ENCODE data around the gene RAB14. TPM values are rescaled to one million over a fixed set of nuclear protein-coding genes. Genes with fewer than 3 reads are reported as not detected.
A peak's percentile ranks its signal among the peaks of the same experiment; 100 is the strongest.

Gene RAB14
- total and polyA plus RNA-seq, 10 of the 15 experiments (the other 5 are each of a cell fraction or from before 2014, with no cell fraction given), result 16.7 to 59.9 (median 25.4) TPM

- Histone ChIP-seq H3K9ac (ENCODE audit: control insufficient read depth, insufficient read depth, low read length) (no peak overlapping the region), H4K20me1 (ENCODE audit: control insufficient read depth, insufficient read depth) (no peaks in the 10 kb centered on the region), H3K27me3 (replicated peaks in 1 of 2; ENCODE audit: control insufficient read depth in 2 of 2, insufficient read depth in 2 of 2, low read length in 1 of 2) (no peaks in the 10 kb centered on the region), H3K36me3 (ENCODE audit: control insufficient read depth in 2 of 2, insufficient read depth in 2 of 2, low read length in 1 of 2) (peaks cover 10 to 37% of the 10 kb centered on the region in 2 experiments), H3K4me1 (ENCODE audit: control insufficient read depth, insufficient read depth, low read length) (no peaks in the 10 kb centered on the region; the same call in 1 of the 2 replicates), H3K4me2 (ENCODE audit: control insufficient read depth, insufficient read depth) (no peak overlapping the region), H3K4me3 (no peak overlapping the region), H3K27ac (ENCODE audit: control insufficient read depth, insufficient read depth) (no peak overlapping the region), H3K79me2 (ENCODE audit: control insufficient read depth, insufficient read depth, low read length) (peaks cover 16% of the 10 kb centered on the region), H3K9me3 (replicated peaks; ENCODE audit: control insufficient read depth, insufficient read depth, low read length) (no peaks in the 10 kb centered on the region), H2AFZ (ENCODE audit: control insufficient read depth, low read depth, low read length) (no peak overlapping the region)
- intact Hi-C loops (cut with micrococcal nuclease; ENCODE audit: unreplicated experiment) (no loop called here), in situ Hi-C loops (cut with MboI) (no loop called here)
- DNase-seq (ENCODE audit: low read depth, low spot score), result no peak
- peak; percentile 35 for FAIRE-seq
- TF ChIP-seq WRNIP1 (IDR thresholded peaks at IDR 0.05; ENCODE audit: borderline replicate concordance, low read depth, low read length) (no peak), POLR2AphosphoS5 (IDR thresholded peaks at IDR 0.05; ENCODE audit: low read length) (peak; percentile 61; the same call in 1 of the 2 replicates)
- BruUV-seq (replicated peaks), result no TSS peak
- CTCF ChIA-PET, result no interaction called here
- WGBS (ENCODE audit: insufficient coverage, insufficient replicate concordance, low lambda C conversion rate, missing lambda C conversion rate), result 82% methylated on average over 6 of the region's 6 CpGs
- no peak for ATAC-seq
- RAD21 ChIA-PET (ENCODE audit: unreplicated experiment), result no interaction called here
- POLR2A ChIA-PET, result no interaction called here
- SMC1A ChIA-PET (ENCODE audit: uncharacterized antibody, unreplicated experiment), result interaction anchor here (1.8 kb wide), 1 partner anchor 13 kb away, joined by 6 read pairs; no protein-coding TSS in a partner anchor
Observed at GRCh38 chr9:121178676-121179372, 22.8 kb downstream of the RAB14 start.

DNA sequence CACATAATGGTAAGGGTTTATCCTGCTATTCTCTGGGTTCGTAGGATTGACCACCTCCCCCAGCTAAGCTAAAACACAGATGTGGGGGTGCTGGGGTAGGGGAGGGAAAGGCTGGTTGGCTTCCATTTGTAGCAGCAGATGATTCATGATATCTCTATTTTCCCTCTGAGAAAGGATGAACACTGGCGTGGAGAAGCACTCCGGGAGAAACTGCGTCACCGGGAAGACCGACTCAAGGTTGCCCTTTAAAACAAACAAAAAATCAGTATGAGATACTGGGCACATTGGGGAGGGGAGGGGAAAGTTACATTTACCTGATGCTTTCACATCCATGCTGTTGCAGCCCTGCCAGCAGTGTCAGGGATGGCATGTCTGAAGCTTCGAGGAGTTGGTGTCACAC is 28.2 kb downstream of the RAB14 start:
- no peaks in the 10 kb centered on the region for H3K9me3 ChIP-seq (replicated peaks; ENCODE audit: control insufficient read depth, insufficient read depth, low read length)
- no peak overlapping the region for H3K9ac ChIP-seq (ENCODE audit: control insufficient read depth, insufficient read depth, low read length)
- no peak overlapping the region for H3K4me3 ChIP-seq
- no peak overlapping the region for H3K4me2 ChIP-seq (ENCODE audit: control insufficient read depth, insufficient read depth)
- H3K79me2 ChIP-seq (ENCODE audit: control insufficient read depth, insufficient read depth, low read length), result no peaks in the 10 kb centered on the region
- H2AFZ ChIP-seq (ENCODE audit: control insufficient read depth, low read depth, low read length), result no peak overlapping the region
- ChIA-PET RAD21 (ENCODE audit: unreplicated experiment) (interaction anchor here (1.3 kb wide), 1 partner anchor 9 kb away, joined by 3 read pairs; no protein-coding TSS in a partner anchor), POLR2A (interaction anchor here (1.8 kb wide), 1 partner anchor 14 kb away, joined by 6 read pairs; no protein-coding TSS in a partner anchor), SMC1A (ENCODE audit: uncharacterized antibody, unreplicated experiment) (interaction anchor here (1.2 to 1.6 kb wide), 2 partner anchors 12 to 52 kb away, joined by 4 read pairs; no protein-coding TSS in a partner anchor), CTCF (interaction anchor here (1.1 to 2.6 kb wide), 3 partner anchors 13 to 76 kb away, joined by 3 to 10 read pairs (median 3); no protein-coding TSS in a partner anchor)
- ATAC-seq (no peak), DNase-seq (ENCODE audit: low read depth, low spot score) (no peak), FAIRE-seq (no peak)
- no peak for TF ChIP-seq HCFC1 (IDR thresholded peaks at IDR 0.05; ENCODE audit: low read length)
- TF ChIP-seq SUZ12 (IDR thresholded peaks at IDR 0.05; ENCODE audit: unreplicated experiment), result no peak
- no peak for TF ChIP-seq BACH1 (IDR thresholded peaks at IDR 0.05; ENCODE audit: borderline replicate concordance)
- TF ChIP-seq BHLHE40 (IDR thresholded peaks at IDR 0.05; ENCODE audit: borderline replicate concordance in 1 of 2, low read depth in 2 of 2, low read length in 1 of 2), result no peak
- TF ChIP-seq RELA (IDR thresholded peaks at IDR 0.05; ENCODE audit: borderline replicate concordance, partially characterized antibody), result no peak
- no peak for TF ChIP-seq ESRRA (IDR thresholded peaks at IDR 0.05; ENCODE audit: low read length)
- TF ChIP-seq FOS (IDR thresholded peaks at IDR 0.05; ENCODE audit: borderline replicate concordance, extremely low read depth, insufficient read length), result no peak
- TF ChIP-seq LARP7 (IDR thresholded peaks at IDR 0.05), result no peak
- H3K36me3 ChIP-seq (ENCODE audit: control insufficient read depth in 2 of 2, insufficient read depth in 2 of 2, low read length in 1 of 2), result peaks cover 21 to 43% of the 10 kb centered on the region in 2 experiments
- H4K20me1 ChIP-seq (ENCODE audit: control insufficient read depth, insufficient read depth), result no peaks in the 10 kb centered on the region
- no peak overlapping the region for H3K27ac ChIP-seq (ENCODE audit: control insufficient read depth, insufficient read depth)
- WGBS (ENCODE audit: insufficient coverage, insufficient replicate concordance, low lambda C conversion rate, missing lambda C conversion rate), result 98% methylated on average over 7 of the region's 7 CpGs
- intact Hi-C loops (cut with micrococcal nuclease; ENCODE audit: unreplicated experiment) (no loop called here), in situ Hi-C loops (cut with MboI) (no loop called here)
- BruUV-seq (replicated peaks), result no TSS peak
- H3K27me3 ChIP-seq (replicated peaks in 1 of 2; ENCODE audit: control insufficient read depth in 2 of 2, insufficient read depth in 2 of 2, low read length in 1 of 2), result no peaks in the 10 kb centered on the region
- H3K4me1 ChIP-seq (ENCODE audit: control insufficient read depth, insufficient read depth, low read length), result no peaks in the 10 kb centered on the region
